Activated naive CD8-positive, alpha-beta T cell treated with anti-CD3 and anti-CD28 coated beads, Interleukin-2, amount 10 ng/mL, durations not matched to agents 7 days and 5 days (primary cell): ENCODE measurements around the gene MRPS22. TPM values are rescaled to one million over a fixed set of nuclear protein-coding genes. Genes with fewer than 3 reads are reported as not detected.
"Not testable (repeated sequence)": the region's sequence is repeated elsewhere in the genome, so short reads cannot be mapped to it uniquely, and the experiment has no call there.

Source experiments
- ATAC-seq: fragments of 150-1000 bp; cut with Tn5 transposase; one replicate; pipeline ENCODE4 v1.10.0; 2021; ENCODE audit warnings: low read depth, moderate library complexity
- POLR2A ChIA-PET: fragments of 350-600 bp; sonication (Branson Sonifier 250); formaldehyde crosslinking; loops from one replicate; lab custom pipeline; 2021; ENCODE audit warnings: antibody characterized with exemption; lab: Charles Lee
- DNase-seq: peaks from one replicate; pipeline ENCODE4 v3.0.0; 2021
- H3K27ac Mint-ChIP-seq: one replicate; pipeline ENCODE4 v1.8.0; 2022; ENCODE audit warnings: mild to moderate bottlenecking, mixed read lengths
- H3K27me3 Mint-ChIP-seq: one replicate; pipeline ENCODE4 v1.8.0; 2022; ENCODE audit warnings: mild to moderate bottlenecking, moderate library complexity, mixed read lengths
- H3K36me3 Mint-ChIP-seq: one replicate; pipeline ENCODE4 v1.8.0; 2021; ENCODE audit warnings: mild to moderate bottlenecking, mixed read lengths
- H3K4me1 Mint-ChIP-seq: one replicate; pipeline ENCODE4 v1.8.0; 2021; ENCODE audit warnings: mixed read lengths
- H3K4me3 Mint-ChIP-seq: one replicate; pipeline ENCODE4 v1.8.0; 2022; ENCODE audit warnings: mild to moderate bottlenecking, moderate library complexity, mixed read lengths
- H3K9me3 Mint-ChIP-seq: one replicate; pipeline ENCODE4 v1.8.0; 2021; ENCODE audit warnings: mixed read lengths
- total RNA-seq, 2 experiments: library from RNA; stranded (reverse); gene quantifications; one replicate each; pipeline ENCODE4 v1.2.3, GENCODE V29; 2021

The MRPS22 gene
- total RNA-seq, 2 experiments from 2014 or later = 38.2 to 39.3 TPM

GRCh38 chr3:139329364-139329850 lies 14.4 kb upstream of the MRPS22 start:
- Mint-ChIP-seq H3K9me3 (no peaks in the 10 kb centered on the region), H3K27me3 (peaks cover 31% of the 10 kb centered on the region), H3K4me1 (peaks cover 10% of the 10 kb centered on the region), H3K27ac (no peak overlapping the region), H3K36me3 (no peaks in the 10 kb centered on the region), H3K4me3 (peak overlapping the region; percentile 71)
- DNase-seq = peak; percentile 95
- POLR2A ChIA-PET = interaction anchor here (0.6 kb wide), 1 partner anchor 402 kb away, joined by 4 read pairs; no protein-coding TSS in a partner anchor
- ATAC-seq = peak; percentile 99

GRCh38 chr3:139332092-139332491 lies 11.7 kb upstream of the MRPS22 start:
- Mint-ChIP-seq H3K4me1 (peaks cover 10% of the 10 kb centered on the region), H3K9me3 (no peaks in the 10 kb centered on the region), H3K27me3 (peaks cover 31% of the 10 kb centered on the region), H3K4me3 (no peak overlapping the region), H3K36me3 (no peaks in the 10 kb centered on the region), H3K27ac (no peak overlapping the region)
- POLR2A ChIA-PET = no interaction called here
- DNase-seq = no peak
- ATAC-seq = no peak

DNA sequence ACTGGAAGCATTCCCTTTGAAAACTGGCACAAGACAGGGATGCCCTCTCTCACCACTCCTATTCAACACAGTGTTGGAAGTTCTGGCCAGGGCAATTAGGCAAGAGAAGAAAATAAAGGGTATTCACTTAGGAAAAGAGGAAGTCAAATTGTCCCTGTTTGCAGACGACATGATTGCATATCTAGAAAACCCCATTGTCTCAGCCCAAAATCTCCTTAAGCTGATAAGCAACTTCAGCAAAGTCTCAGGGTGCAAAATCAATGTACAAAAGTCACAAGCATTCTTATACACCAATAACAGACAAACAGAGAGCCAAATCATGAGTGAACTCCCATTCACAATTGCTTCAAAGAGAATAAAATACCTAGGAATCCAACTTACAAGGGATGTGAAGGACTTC lies 9.1 kb upstream of the MRPS22 start:
- H3K36me3 Mint-ChIP-seq, H3K9me3 Mint-ChIP-seq, H3K4me1 Mint-ChIP-seq, H3K4me3 Mint-ChIP-seq, POLR2A ChIA-PET, DNase-seq, ATAC-seq, H3K27ac Mint-ChIP-seq: not testable (repeated sequence)
- peaks cover 26% of the 10 kb centered on the region for H3K27me3 Mint-ChIP-seq

GRCh38 chr3:139338405-139338804 lies 5.4 kb upstream of the MRPS22 start:
- H3K9me3 Mint-ChIP-seq = peaks cover 3% of the 10 kb centered on the region
- POLR2A ChIA-PET = no interaction called here

DNA sequence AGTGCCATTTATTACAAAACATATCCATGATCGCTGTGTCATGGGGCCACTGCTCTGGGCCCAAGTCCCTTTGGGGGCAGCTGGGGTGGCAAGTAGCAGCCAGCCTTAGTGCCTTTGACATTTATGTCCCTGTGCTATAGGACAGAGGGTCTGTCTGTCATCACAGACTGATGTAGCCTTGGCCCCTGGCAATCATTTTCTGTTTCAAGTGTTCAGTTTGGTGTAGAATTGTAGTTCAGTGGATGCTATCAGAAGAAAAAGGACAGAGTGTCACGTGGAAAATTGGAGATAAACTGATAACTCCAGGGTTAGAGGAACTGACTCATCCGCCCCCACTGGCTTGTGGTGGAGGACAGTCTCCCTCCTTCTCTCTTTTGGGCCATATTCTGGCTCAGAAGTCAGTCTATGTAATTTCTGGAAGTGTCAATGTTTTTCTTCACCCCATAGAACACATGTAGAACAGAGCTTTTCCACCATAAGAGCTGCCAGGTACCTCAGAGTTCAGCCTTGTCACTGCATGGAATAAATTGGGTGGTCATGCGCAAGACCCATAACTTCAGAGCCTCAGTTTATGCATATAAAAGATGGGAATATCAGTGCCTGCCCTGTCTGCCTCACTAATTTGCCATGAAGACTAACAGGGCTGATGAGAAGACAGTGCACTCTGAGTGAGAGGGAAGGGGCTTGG lies 4.5 kb upstream of the MRPS22 start:
- H3K9me3 Mint-ChIP-seq = peaks cover 3% of the 10 kb centered on the region
- peaks cover 11% of the 10 kb centered on the region for H3K4me1 Mint-ChIP-seq
- no peak overlapping the region for H3K4me3 Mint-ChIP-seq
- no peaks in the 10 kb centered on the region for H3K36me3 Mint-ChIP-seq
- no peaks in the 10 kb centered on the region for H3K27me3 Mint-ChIP-seq
- no peak overlapping the region for H3K27ac Mint-ChIP-seq
- POLR2A ChIA-PET = no interaction called here
- DNase-seq (no peak), ATAC-seq (no peak)

More at GRCh38 chr3:139338405-139338804, 5.4 kb upstream of the MRPS22 start:
- ATAC-seq (no peak), DNase-seq (no peak)
- Mint-ChIP-seq H3K27me3 (peaks cover 4% of the 10 kb centered on the region), H3K36me3 (no peaks in the 10 kb centered on the region), H3K27ac (no peak overlapping the region), H3K4me1 (peaks cover 11% of the 10 kb centered on the region), H3K4me3 (no peak overlapping the region)

DNA sequence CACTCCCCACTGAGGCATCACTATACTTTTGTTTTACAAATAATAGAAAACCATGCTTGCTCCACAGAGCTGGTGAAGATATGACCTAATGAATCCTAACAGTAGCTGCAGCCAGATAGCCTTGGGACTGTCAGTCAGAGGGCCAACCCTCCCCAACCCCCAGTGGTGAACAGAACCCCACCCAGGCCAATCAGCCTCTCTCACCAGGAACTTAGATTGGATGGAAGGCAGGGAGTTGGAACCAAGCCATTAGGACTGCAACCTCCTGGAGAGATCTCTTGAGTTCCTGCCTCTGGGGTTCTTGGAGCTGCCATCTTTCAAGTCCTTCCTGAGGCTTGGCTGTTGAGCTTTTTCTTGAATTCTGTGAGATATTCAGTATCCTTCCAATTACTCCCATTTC lies 3.0 kb upstream of the MRPS22 start:
- H3K36me3 Mint-ChIP-seq = no peaks in the 10 kb centered on the region

DNA sequence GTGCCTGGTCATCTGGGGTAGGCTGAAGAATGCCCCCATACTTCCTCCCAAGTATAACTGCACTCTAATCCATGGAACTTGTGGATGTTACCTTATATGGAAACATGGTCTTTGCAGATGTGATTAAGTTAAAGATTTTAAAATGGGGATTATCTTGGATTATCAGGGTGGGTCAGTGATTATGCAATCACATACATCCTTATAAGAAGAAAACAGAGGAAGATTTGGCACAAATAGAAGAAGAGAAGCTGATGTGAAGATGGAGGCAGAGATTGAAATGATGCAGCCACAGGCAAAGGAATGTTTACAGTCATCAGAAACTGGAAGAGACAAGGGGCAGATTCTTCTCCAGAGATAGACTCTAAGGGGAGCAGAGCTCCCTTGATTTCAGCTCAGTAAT lies 1.8 kb upstream of the MRPS22 start:
- peaks cover 3% of the 10 kb centered on the region for H3K9me3 Mint-ChIP-seq
- POLR2A ChIA-PET = no interaction called here
- H3K27me3 Mint-ChIP-seq = no peaks in the 10 kb centered on the region
- H3K4me3 Mint-ChIP-seq = no peak overlapping the region
- no peaks in the 10 kb centered on the region for H3K36me3 Mint-ChIP-seq
- H3K4me1 Mint-ChIP-seq = peaks cover 11% of the 10 kb centered on the region
- no peak for ATAC-seq
- no peak for DNase-seq
- H3K27ac Mint-ChIP-seq = no peak overlapping the region

More for the DNA sequence above, 3.0 kb upstream of the MRPS22 start:
- no peak overlapping the region for H3K4me3 Mint-ChIP-seq
- peaks cover 3% of the 10 kb centered on the region for H3K9me3 Mint-ChIP-seq
- no peak for DNase-seq
- H3K27me3 Mint-ChIP-seq = no peaks in the 10 kb centered on the region
- POLR2A ChIA-PET = no interaction called here
- no peak for ATAC-seq
- H3K27ac Mint-ChIP-seq = no peak overlapping the region
- H3K4me1 Mint-ChIP-seq = peaks cover 11% of the 10 kb centered on the region

- Mint-ChIP-seq H3K27me3 (no peaks in the 10 kb centered on the region), H3K9me3 (peaks cover 3% of the 10 kb centered on the region), H3K4me3 (no peak overlapping the region), H3K4me1 (peaks cover 4% of the 10 kb centered on the region), H3K36me3 (peaks cover 6% of the 10 kb centered on the region), H3K27ac (no peak overlapping the region)
- POLR2A ChIA-PET = no interaction called here
- DNase-seq (no peak), ATAC-seq (no peak)
These were observed 3.0 kb downstream of the MRPS22 start for GRCh38 chr3:139346771-139347170.

DNA sequence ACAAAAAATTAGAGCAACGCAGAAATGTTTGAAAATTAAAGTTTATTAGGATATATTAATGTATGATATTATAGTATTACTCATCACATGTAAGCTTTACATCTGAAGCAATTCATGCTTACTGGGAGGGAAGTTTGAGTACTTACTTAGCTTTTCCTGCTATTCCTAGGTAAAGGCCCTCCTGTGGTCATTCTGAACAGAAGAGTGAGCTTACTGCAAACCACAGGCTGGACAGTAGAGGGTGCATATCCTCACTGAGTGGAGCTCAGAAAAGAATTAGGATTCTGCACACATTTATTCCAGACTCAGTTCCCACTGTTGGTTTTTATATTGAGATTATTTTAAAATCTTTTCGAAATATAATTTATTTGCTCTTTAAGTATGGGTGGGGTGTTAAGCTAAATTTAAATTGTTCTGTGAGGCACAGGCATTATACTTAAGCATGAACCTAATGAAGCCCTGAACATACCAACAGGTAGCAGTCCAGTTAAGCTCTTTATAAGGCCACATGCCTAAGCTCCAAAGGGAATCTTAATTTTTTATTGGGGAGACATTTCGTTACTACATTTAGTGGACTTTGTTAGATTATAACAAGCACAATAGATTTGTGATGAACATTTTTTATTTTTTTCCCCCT lies 10.2 kb downstream of the MRPS22 start:
- POLR2A ChIA-PET = interaction anchor here (0.6 to 1.3 kb wide), 3 partner anchors 8 to 36 kb away, joined by 3 to 5 read pairs (median 3); partner anchors contain the start of genes COPB2 and MRPS22
- no peaks in the 10 kb centered on the region for H3K27me3 Mint-ChIP-seq
- no peaks in the 10 kb centered on the region for H3K9me3 Mint-ChIP-seq
- H3K4me1 Mint-ChIP-seq = peaks cover 20% of the 10 kb centered on the region
- no peak for ATAC-seq
- H3K36me3 Mint-ChIP-seq = peaks cover 30% of the 10 kb centered on the region
- no peak overlapping the region for H3K4me3 Mint-ChIP-seq
- no peak for DNase-seq
- H3K27ac Mint-ChIP-seq = no peak overlapping the region

DNA sequence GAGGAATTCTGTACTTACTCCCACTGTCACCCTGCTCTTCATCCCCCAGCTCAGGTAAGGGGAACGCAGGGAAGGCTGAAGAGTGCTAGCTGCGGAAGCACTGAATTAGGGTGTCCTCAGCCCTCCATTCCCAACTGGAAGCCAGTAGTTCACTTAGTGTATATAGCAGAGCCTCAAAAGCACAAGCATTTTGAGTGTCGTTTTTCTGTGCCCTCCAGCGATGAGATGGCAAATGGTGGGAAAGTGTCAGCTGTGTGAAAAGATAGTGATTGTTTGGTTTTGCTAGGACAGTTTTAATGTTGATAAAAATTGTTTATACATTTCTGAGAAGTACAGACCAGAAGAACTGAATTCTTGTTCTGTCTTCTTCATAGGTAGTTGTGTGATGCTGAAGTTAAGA lies 10.8 kb downstream of the MRPS22 start:
- no peak overlapping the region for H3K4me3 Mint-ChIP-seq
- H3K9me3 Mint-ChIP-seq = no peaks in the 10 kb centered on the region
- POLR2A ChIA-PET = interaction anchor here (1.0 to 1.3 kb wide), 2 partner anchors 10 to 35 kb away, joined by 3 to 5 read pairs; partner anchors contain the start of genes COPB2 and MRPS22
- peaks cover 20% of the 10 kb centered on the region for H3K4me1 Mint-ChIP-seq
- no peak for ATAC-seq
- H3K27me3 Mint-ChIP-seq = no peaks in the 10 kb centered on the region
- H3K27ac Mint-ChIP-seq = no peak overlapping the region
- H3K36me3 Mint-ChIP-seq = peaks cover 30% of the 10 kb centered on the region
- no peak for DNase-seq

DNA sequence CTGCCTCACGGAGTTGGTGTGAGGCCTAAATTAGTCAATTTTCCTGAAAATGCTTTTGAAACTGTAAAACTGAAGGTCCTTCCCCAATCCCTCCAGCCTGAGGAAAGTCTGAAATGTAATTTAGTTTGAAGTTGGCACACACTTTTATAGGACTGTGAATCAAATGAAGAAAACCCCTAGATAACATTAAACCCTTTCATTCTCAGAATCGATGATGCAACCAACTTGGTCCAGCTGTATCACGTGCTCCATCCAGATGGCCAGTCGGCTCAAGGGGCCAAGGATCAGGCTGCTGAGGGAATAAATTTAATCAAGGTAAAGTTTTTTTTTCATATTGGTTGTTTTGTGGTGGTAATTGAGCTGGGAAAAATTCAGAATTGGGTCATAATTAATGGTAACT lies 11.7 kb downstream of the MRPS22 start:
- H3K4me1 Mint-ChIP-seq = peaks cover 20% of the 10 kb centered on the region
- DNase-seq (no peak), ATAC-seq (no peak)
- H3K27me3 Mint-ChIP-seq = no peaks in the 10 kb centered on the region
- peak overlapping the region; percentile 68 for H3K27ac Mint-ChIP-seq
- POLR2A ChIA-PET = no interaction called here
- no peak overlapping the region for H3K4me3 Mint-ChIP-seq
- H3K36me3 Mint-ChIP-seq = peaks cover 34% of the 10 kb centered on the region
- H3K9me3 Mint-ChIP-seq = no peaks in the 10 kb centered on the region

DNA sequence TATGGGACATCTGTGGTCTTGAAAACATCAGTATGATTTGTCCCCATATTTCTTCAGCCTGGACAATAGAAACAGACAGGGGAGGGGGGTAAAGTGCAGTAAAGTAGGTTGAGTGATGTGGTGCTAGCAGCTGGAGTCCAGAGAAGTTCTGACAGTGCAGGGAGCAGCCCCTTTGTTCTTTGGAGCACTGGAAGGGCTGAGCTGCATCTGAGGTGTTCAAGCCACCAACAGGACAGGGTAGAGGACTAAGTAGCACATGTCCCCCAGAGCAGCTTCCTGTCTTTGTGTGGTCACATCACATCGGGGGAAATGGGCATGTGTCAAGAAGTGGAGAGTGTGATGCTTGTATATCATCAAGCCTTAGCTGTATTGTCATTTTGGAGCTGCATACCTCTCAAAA lies 12.1 kb downstream of the MRPS22 start:
- peaks cover 20% of the 10 kb centered on the region for H3K4me1 Mint-ChIP-seq
- H3K27me3 Mint-ChIP-seq = no peaks in the 10 kb centered on the region
- H3K27ac Mint-ChIP-seq = peak overlapping the region; percentile 68
- POLR2A ChIA-PET = no interaction called here
- no peaks in the 10 kb centered on the region for H3K9me3 Mint-ChIP-seq
- DNase-seq (no peak), ATAC-seq (peak; percentile 62)
- peaks cover 34% of the 10 kb centered on the region for H3K36me3 Mint-ChIP-seq
- no peak overlapping the region for H3K4me3 Mint-ChIP-seq

GRCh38 chr3:139357899-139358298 lies 14.1 kb downstream of the MRPS22 start:
- no peak overlapping the region for H3K4me3 Mint-ChIP-seq
- peak; percentile 59 for ATAC-seq

More at GRCh38 chr3:139357899-139358298, 14.1 kb downstream of the MRPS22 start:
- peaks cover 22% of the 10 kb centered on the region for H3K4me1 Mint-ChIP-seq
- peaks cover 33% of the 10 kb centered on the region for H3K36me3 Mint-ChIP-seq
- peak overlapping the region; percentile 65 for H3K27ac Mint-ChIP-seq
- no peak for DNase-seq
- POLR2A ChIA-PET = no interaction called here
- H3K27me3 Mint-ChIP-seq = no peaks in the 10 kb centered on the region
- no peaks in the 10 kb centered on the region for H3K9me3 Mint-ChIP-seq
